ENCODE measurements around the gene SKI.

GRCh38 chr1:2324553-2325366 lies 96.6 kb downstream of the SKI start:
- TF ChIP-seq ZNF274 (IDR thresholded peaks at IDR 0.05; ENCODE audit: low read depth, low read length) (no peak), SUZ12 (IDR thresholded peaks at IDR 0.05; ENCODE audit: extremely low read depth, insufficient read depth, insufficient read length) (no peak)
